Effector CD8-positive, alpha-beta T cell (primary cell): ENCODE data around the gene EPS15.

ENCODE experiments used
- DNase-seq: peaks from one replicate; lab custom pipeline; 2025; lab: John Stamatoyannopoulos, UW

The EPS15 gene

GRCh38 chr1:51314974-51315373 lies 204.1 kb downstream of the EPS15 start:
- DNase-seq = no peak

GRCh38 chr1:51313961-51314777 lies 204.9 kb downstream of the EPS15 start:
- no peak for DNase-seq

GRCh38 chr1:51313268-51313852 lies 205.7 kb downstream of the EPS15 start:
- DNase-seq = no peak

GRCh38 chr1:51312718-51313117 lies 206.3 kb downstream of the EPS15 start:
- no peak for DNase-seq

- no peak for DNase-seq
These were observed 207.2 kb downstream of the EPS15 start for GRCh38 chr1:51311826-51312225.

GRCh38 chr1:51310871-51311613 lies 208.0 kb downstream of the EPS15 start:
- DNase-seq = no peak

- DNase-seq = no peak
These were observed 209.8 kb downstream of the EPS15 start for GRCh38 chr1:51309291-51309690.

- DNase-seq = no peak
These were observed 210.4 kb downstream of the EPS15 start for GRCh38 chr1:51308636-51309035.

- no peak for DNase-seq
These were observed 212.1 kb downstream of the EPS15 start for GRCh38 chr1:51306950-51307349.

- no peak for DNase-seq
These were observed 213.7 kb downstream of the EPS15 start for GRCh38 chr1:51305371-51305823.

GRCh38 chr1:51304360-51304759 lies 214.7 kb downstream of the EPS15 start:
- DNase-seq = no peak
